Medulla oblongata (tissue), 1 donor: Measurements from ENCODE around the gene SIPA1L3.
"Not testable (repeated sequence)": the region's sequence is repeated elsewhere in the genome, so short reads cannot be mapped to it uniquely, and the experiment has no call there.

Experiments used
- DNase-seq: peaks from one replicate; pipeline ENCODE4 v3.0.0-alpha.2; 2015; ENCODE audit errors: extremely low spot score

Gene SIPA1L3

GRCh38 chr19:38019396-38019724 is 112.4 kb downstream of the SIPA1L3 start:
- DNase-seq: no peak

- no peak for DNase-seq
Measured at GRCh38 chr19:38020311-38020710, 113.3 kb downstream of the SIPA1L3 start.

- DNase-seq: no peak
Measured at GRCh38 chr19:38021352-38021751, 114.3 kb downstream of the SIPA1L3 start.

- DNase-seq: no peak
Measured at GRCh38 chr19:38022791-38023670, 116.0 kb downstream of the SIPA1L3 start.

GRCh38 chr19:38023671-38024541 is 116.9 kb downstream of the SIPA1L3 start:
- peak; percentile 42 for DNase-seq

- no peak for DNase-seq
Measured at GRCh38 chr19:38024992-38025908, 118.2 kb downstream of the SIPA1L3 start.

- no peak for DNase-seq
Measured at GRCh38 chr19:38025909-38026307, 118.9 kb downstream of the SIPA1L3 start.

GRCh38 chr19:38028913-38029510 is 122.0 kb downstream of the SIPA1L3 start:
- DNase-seq: no peak

GRCh38 chr19:38030001-38030400 is 123.0 kb downstream of the SIPA1L3 start:
- DNase-seq: not testable (repeated sequence)

- no peak for DNase-seq
Measured at GRCh38 chr19:38030686-38031422, 123.8 kb downstream of the SIPA1L3 start.

- no peak for DNase-seq
Measured at GRCh38 chr19:38031423-38031770, 124.4 kb downstream of the SIPA1L3 start.

GRCh38 chr19:38032151-38032550 is 125.1 kb downstream of the SIPA1L3 start:
- no peak for DNase-seq

- DNase-seq: no peak
Measured at GRCh38 chr19:38032951-38033350, 125.9 kb downstream of the SIPA1L3 start.

- DNase-seq: no peak
Measured at GRCh38 chr19:38033658-38034491, 126.9 kb downstream of the SIPA1L3 start.

- DNase-seq: no peak
Measured at GRCh38 chr19:38034492-38034860, 127.5 kb downstream of the SIPA1L3 start.

- no peak for DNase-seq
Measured at GRCh38 chr19:38035515-38036495, 128.8 kb downstream of the SIPA1L3 start.

GRCh38 chr19:38036707-38037611 is 130.0 kb downstream of the SIPA1L3 start:
- DNase-seq: no peak

GRCh38 chr19:38039966-38040365 is 133.0 kb downstream of the SIPA1L3 start:
- no peak for DNase-seq
